HG02852 (cell line): ENCODE data around the gene WNK2.

Experiments used
- ATAC-seq: cut with Tn5 transposase; IDR thresholded peaks from one replicate; pipeline ENCODE4 v1.9.1; 2021; ENCODE audit warnings: mild to moderate bottlenecking, moderate library complexity; ENCODE audit not compliant: unreplicated experiment

The WNK2 gene

GRCh38 chr9:93252116-93252780 lies 68.3 kb downstream of the WNK2 start:
- no peak for ATAC-seq

- ATAC-seq = no peak
Measured at GRCh38 chr9:93252781-93253530, 69.0 kb downstream of the WNK2 start.

DNA sequence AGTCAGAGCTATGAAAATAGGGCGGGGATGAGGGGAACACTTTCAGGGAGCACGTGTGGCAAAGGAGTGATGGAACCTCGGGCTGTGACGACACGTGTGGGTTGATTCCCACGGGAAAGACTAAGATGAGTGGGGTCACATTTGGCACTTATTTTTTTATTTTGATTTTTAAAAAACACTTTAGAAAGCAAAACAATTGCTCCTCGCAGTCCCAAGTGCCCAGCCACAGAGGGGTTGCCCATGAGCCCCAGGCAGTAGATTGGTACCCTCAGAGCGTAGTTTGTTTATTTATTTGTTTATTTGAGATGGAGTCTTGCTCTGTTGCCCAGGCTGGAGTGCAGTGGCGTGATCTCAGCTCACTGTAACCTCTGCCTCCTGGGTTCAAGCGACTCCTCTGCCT lies 69.7 kb downstream of the WNK2 start:
- no peak for ATAC-seq

DNA sequence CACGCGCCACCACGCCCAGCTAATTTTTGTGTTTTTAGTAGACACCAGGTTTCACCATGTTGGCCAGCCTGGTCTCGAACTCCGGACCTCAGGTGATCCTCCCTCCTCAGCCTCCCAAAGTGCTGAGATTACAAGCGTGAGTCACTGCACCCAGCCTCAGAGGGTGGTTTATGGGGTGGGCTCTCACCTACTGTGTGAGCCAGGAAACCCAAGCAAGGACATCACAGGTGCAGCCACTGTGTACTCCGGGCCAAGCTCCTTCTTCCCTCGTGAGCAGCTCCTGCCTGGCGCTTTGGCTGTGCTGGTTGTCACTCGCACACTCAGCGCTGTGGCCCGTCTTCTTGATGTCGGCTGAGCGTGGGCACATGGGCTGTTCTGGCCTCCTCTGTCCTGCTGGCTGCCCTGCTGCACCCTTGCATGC lies 70.1 kb downstream of the WNK2 start:
- ATAC-seq = no peak

GRCh38 chr9:93254806-93255493 lies 71.0 kb downstream of the WNK2 start:
- no peak for ATAC-seq

GRCh38 chr9:93255494-93255867 lies 71.5 kb downstream of the WNK2 start:
- ATAC-seq = no peak

DNA sequence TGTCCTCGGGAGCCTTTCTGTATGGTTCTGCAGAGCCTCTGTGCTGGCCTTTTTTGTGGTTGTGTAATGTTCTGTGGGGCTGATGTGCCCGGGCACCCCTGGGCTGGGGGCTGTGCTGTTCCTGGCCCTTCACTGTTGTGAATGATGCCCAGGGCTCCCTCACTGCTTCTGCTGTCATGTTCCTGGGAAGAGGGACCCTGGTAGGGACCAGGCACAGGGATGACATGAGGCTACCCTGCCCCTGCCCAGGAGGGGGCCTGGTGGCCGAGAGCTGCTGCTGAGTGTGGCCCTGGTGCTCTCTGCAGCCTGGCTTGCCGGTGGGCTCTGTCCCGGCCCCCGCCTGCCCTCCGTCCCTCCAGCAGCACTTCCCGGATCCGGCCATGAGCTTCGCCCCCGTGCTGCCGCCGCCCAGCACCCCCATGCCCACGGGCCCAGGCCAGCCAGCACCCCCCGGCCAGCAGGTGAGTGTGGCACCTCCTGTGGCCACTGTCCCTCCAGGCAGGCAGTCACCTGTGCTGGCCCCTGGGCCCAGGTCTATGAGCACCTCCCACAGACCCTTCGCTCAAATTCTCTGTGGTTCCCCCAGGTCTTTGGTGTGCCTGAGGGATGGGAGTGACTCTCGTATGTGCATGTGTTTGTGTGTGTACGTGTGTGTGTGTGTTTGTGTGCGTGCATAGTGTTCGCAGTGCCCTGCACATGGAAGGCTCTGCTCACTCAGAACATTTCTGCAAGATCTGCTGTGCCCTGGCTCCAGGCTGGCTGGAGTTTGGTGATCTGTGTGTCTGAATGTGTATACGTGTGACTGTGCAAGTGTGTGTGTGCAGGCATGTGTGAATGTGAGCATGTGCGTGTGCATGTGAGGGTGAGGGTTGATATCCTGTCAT lies 72.3 kb downstream of the WNK2 start:
- no peak for ATAC-seq

- no peak for ATAC-seq
Measured at GRCh38 chr9:93256878-93257807, 73.2 kb downstream of the WNK2 start.

- no peak for ATAC-seq
Measured at GRCh38 chr9:93257808-93258331, 73.9 kb downstream of the WNK2 start.

GRCh38 chr9:93258419-93258817 lies 74.5 kb downstream of the WNK2 start:
- ATAC-seq = no peak

DNA sequence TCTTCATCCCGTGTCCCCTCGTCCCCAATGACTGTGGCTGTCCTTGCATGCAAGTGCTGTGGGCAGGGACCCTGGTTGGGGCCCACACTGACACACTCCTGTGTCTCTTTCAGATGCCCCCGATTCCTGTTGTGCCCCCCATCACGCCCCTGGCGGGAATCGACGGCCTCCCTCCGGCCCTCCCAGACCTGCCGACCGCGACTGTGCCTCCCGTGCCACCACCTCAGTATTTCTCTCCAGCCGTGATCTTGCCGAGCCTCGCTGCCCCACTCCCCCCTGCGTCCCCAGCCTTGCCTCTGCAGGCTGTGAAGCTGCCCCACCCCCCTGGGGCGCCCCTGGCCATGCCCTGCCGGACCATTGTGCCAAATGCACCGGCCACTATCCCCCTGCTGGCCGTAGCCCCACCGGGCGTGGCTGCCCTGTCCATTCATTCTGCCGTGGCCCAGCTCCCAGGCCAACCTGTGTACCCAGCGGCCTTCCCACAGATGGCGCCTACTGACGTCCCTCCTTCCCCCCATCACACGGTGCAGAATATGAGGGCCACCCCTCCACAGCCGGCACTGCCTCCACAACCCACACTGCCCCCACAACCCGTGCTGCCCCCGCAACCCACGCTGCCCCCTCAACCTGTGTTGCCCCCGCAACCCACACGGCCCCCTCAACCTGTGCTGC lies 75.0 kb downstream of the WNK2 start:
- no peak for ATAC-seq

DNA sequence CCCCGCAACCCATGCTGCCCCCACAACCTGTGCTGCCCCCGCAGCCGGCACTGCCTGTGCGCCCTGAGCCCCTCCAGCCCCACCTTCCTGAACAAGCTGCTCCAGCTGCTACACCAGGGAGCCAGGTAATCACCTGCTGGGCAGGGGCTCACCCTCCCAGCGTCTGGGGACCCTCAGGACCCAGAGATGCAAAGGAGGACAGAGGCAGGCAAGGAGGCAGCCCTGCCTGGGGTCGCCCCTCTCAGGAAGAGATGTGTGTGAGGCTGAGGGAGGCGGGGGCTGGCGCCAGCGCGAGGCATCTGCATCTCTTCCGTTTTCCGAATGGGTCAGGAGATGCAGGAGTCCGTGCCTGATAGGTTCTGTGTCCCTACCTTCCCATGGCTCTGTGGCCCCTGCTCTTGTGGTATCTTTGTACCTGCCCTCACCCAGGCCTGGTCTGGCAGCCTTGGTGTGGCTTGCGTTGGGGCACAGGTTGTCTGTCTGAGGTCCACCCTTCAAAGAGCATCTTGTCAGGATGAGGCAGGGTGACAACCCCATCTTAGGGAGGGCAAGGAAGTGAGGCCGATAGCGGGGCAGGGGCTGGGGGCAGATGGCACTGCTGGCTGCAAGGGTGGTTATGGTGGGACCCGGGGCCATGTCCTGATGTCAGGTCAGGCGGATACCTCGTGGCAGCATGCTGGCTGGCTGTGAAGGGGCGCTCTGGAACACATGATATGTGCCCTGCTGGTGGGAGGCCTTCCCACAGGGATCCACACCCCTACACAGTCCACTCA lies 75.7 kb downstream of the WNK2 start:
- no peak for ATAC-seq

GRCh38 chr9:93260263-93261066 lies 76.5 kb downstream of the WNK2 start:
- ATAC-seq = no peak

- ATAC-seq = no peak
Measured at GRCh38 chr9:93261281-93261680, 77.3 kb downstream of the WNK2 start.

- no peak for ATAC-seq
Measured at GRCh38 chr9:93261735-93262523, 78.0 kb downstream of the WNK2 start.

- ATAC-seq = no peak
Measured at GRCh38 chr9:93262537-93263310, 78.8 kb downstream of the WNK2 start.
